GM18870 (cell line): ENCODE data around the gene KRTAP10-11.
"Not testable (repeated sequence)": the region's sequence is repeated elsewhere in the genome, so short reads cannot be mapped to it uniquely, and the experiment has no call there.

Source experiments
- ATAC-seq: cut with Tn5 transposase; IDR thresholded peaks from one replicate; pipeline ENCODE4 v1.9.1; 2021; ENCODE audit warnings: moderate library complexity; ENCODE audit not compliant: unreplicated experiment

KRTAP10-11 gene

DNA sequence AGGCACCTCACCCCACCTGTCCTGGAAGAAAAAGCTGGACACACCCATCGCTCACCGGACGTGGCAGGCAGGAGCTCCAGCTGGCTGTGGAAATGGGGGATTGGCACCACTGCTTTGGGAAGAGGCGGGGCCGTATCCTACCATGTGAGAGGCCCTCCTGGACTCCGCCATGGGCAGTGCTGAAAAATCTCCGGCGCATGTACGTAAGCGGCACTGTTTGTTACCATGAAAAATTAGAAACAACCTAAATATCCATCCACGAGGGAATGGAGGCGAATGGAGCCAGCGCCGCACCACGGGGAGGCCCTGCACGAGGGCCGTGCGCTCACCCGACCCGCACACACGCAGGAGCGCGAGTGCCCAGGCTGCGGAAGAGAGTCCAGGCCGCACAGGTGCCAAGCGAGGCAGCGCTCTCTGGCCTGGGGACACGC, 31.2 kb upstream of the KRTAP10-11 start:
- ATAC-seq, result no peak

DNA sequence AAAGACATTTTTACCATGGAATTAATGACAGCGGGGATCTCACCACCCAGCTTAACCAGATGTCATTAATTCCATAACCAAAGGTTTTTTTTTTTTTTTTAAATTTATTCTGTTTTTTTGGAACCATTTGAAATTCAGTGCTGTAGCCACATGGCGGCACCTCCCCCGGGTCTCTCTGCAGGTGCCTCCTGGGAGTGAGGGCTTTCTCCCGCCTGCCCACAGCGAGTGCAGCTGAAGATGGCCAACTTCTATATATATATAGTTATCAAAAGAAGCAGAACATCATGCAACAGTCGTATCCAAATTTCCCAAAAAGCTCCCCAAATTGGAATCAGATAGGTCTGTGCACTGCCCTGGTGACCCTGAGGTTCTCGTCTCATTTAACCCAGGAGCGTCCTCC, 30.7 kb upstream of the KRTAP10-11 start:
- no peak for ATAC-seq

GRCh38 chr21:44615911-44616590, 30.2 kb upstream of the KRTAP10-11 start:
- ATAC-seq, result no peak

GRCh38 chr21:44616591-44616926, 29.7 kb upstream of the KRTAP10-11 start:
- ATAC-seq, result no peak

GRCh38 chr21:44617071-44617501, 29.1 kb upstream of the KRTAP10-11 start:
- ATAC-seq, result no peak

GRCh38 chr21:44618504-44618903, 27.7 kb upstream of the KRTAP10-11 start:
- ATAC-seq, result no peak

- ATAC-seq, result no peak
Measured at GRCh38 chr21:44618909-44619308, 27.3 kb upstream of the KRTAP10-11 start.

DNA sequence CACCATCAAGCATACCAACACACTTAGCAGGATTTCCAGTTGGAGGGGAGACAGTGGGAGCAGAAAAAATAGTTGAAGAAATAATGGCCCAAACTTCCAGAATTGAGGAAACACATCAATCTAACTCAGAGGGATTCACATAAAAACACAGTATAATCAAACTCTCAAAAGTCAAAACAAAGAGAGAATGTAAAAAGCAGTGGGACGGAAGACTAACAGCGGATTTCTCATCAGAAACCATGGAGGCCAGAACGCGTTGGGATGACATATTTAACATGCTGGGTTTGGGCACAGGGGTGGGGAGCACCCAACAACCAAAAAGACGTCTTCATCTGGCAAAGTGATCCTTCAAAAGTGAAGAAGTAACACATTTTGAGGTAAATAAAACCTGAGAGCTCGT, 26.3 kb upstream of the KRTAP10-11 start:
- ATAC-seq, result no peak

DNA sequence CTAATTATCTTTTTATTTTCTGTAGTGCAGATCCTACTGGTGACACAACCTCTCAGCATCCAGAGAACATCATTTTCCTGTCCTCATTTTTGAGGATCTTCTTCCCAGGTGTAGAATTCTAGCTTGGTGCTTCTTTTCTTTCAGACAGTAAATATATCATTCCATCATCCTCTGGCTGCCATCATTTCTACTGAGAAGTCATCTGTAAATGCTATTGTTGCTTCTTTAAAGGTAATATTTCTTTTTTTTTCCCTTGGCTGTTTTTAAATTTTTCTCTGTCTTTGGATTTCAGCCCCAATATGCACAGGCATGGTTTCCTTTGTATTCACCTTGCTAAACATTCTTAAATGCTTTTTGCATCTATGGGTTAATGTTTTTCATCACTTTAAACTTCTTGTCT, 22.6 kb upstream of the KRTAP10-11 start:
- ATAC-seq, result no peak

GRCh38 chr21:44625756-44626155, 20.5 kb upstream of the KRTAP10-11 start:
- ATAC-seq, result no peak

- no peak for ATAC-seq
Measured at GRCh38 chr21:44626262-44626661, 20.0 kb upstream of the KRTAP10-11 start.

- no peak for ATAC-seq
Measured at GRCh38 chr21:44626673-44627143, 19.5 kb upstream of the KRTAP10-11 start, which contains the start of gene KRTAP10-9. Gene KRTAP10-9 (plus strand): TSS chr21:44627093. CDS start chr21:44627172, 79 bp downstream.

- ATAC-seq, result not testable (repeated sequence)
Measured at GRCh38 chr21:44627181-44627822, 18.9 kb upstream of the KRTAP10-11 start.

DNA sequence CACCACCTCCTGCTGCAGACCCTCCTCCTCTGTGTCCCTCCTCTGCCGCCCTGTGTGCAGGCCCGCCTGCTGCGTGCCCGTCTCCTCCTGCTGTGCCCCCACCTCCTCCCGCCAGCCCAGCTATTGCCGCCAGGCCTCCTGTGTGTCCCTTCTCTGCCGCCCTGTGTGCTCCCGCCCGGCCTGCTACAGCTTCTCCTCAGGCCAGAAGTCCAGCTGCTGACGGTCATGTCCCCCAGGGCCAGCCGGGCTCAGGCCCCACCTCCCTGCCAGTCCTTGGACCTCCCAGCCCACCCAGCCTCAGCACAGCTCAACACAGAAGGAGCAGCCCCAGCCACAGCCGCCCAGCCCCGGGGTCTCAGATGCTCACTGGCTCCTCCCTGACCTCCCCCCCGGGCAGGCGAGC, 18.4 kb upstream of the KRTAP10-11 start:
- ATAC-seq, result not testable (repeated sequence)

- no peak for ATAC-seq
Measured at GRCh38 chr21:44628707-44629391, 17.4 kb upstream of the KRTAP10-11 start.

DNA sequence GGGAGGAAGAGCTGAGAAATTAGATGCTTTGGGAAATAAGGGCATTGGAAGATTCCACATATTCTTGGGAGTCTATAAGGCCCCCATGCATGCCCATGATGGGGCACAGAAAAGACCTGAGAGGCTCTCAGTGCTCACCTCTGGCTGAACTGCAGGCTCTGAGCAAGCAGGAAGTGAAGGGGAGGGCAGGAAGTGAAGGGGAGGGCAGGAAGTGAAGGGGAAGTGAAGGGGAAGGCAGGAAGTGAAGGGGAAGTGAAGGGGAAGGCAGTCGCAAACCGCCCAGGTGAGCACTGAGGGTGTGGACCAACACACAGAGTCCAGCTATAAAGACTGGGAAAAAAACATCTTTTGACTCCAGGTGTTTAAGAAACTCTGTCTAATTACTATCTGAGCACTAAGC, 15.8 kb upstream of the KRTAP10-11 start:
- no peak for ATAC-seq

- no peak for ATAC-seq
Measured at GRCh38 chr21:44632067-44632466, 14.1 kb upstream of the KRTAP10-11 start.

GRCh38 chr21:44636209-44637017, 9.8 kb upstream of the KRTAP10-11 start:
- ATAC-seq, result no peak

- ATAC-seq, result no peak
Measured at GRCh38 chr21:44637018-44637850, 9.0 kb upstream of the KRTAP10-11 start, which contains the start of gene KRTAP10-10. Gene KRTAP10-10 (plus strand): TSS chr21:44637356. CDS start chr21:44637418, 62 bp downstream.

DNA sequence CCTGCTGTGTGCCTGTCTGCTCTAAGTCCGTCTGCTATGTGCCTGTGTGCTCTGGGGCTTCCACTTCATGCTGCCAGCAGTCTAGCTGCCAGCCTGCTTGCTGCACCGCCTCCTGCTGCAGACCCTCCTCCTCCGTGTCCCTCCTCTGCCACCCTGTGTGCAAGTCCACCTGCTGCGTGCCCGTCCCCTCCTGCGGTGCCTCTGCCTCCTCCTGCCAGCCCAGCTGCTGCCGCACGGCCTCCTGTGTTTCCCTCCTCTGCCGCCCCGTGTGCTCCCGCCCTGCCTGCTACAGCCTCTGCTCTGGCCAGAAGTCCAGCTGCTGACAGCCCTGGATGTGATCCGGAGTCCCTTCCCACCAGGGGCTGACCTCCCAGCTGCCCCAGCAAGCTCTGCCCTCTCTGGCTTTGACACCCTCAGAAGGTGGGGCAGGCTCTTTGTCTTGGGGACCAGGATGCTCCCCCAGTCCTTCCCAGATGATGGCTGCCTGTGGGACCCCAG, 8.3 kb upstream of the KRTAP10-11 start:
- not testable (repeated sequence) for ATAC-seq
